ENCODE measurements around the gene ZNF296.

ZNF296 gene

GRCh38 chr19:45079911-45080370 is 3.7 kb upstream of the ZNF296 start:
- DNase-seq: no peak

GRCh38 chr19:45079063-45079910 is 3.0 kb upstream of the ZNF296 start, which contains the start of gene GEMIN7:
Gene GEMIN7, plus strand, starts transcription at chr19:45079260. Its CDS starts 10,855 bp downstream, at chr19:45090115.
- DNase-seq: peak; percentile 79

DNA sequence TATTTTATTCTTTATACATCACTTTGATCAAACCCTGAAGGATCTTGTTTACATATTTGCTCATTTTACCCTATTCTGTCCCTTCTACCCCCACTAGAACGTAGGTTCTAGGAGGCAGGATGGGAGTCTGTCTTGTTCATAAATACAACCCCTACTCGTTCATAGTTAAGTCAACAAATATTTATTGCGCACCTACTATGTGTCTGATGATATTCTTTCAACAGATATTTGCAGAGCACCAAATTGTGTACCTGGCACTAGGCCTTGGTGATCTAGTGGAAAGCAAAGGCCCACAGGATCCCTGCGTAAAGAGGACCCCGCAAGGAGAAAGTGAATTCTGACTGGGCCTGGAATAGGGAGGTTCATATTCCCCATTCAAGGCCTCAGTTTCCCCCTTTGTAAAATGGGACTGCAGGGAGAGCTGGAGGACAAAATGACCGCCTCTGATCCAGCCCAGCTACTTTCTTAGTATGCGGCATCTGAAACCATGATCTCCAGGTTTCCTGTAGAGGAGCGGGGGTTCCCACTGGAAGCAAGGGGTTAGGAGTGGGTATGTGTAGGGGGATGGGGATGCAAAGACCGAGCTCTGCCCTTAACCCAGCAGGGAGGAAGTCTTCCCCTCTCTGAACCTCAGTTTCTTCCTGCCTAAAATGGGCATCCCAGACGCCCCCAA is 2.2 kb upstream of the ZNF296 start:
- DNase-seq: no peak

- DNase-seq: no peak
Observed at GRCh38 chr19:45076851-45077730, 813 bp upstream of the ZNF296 start.

DNA sequence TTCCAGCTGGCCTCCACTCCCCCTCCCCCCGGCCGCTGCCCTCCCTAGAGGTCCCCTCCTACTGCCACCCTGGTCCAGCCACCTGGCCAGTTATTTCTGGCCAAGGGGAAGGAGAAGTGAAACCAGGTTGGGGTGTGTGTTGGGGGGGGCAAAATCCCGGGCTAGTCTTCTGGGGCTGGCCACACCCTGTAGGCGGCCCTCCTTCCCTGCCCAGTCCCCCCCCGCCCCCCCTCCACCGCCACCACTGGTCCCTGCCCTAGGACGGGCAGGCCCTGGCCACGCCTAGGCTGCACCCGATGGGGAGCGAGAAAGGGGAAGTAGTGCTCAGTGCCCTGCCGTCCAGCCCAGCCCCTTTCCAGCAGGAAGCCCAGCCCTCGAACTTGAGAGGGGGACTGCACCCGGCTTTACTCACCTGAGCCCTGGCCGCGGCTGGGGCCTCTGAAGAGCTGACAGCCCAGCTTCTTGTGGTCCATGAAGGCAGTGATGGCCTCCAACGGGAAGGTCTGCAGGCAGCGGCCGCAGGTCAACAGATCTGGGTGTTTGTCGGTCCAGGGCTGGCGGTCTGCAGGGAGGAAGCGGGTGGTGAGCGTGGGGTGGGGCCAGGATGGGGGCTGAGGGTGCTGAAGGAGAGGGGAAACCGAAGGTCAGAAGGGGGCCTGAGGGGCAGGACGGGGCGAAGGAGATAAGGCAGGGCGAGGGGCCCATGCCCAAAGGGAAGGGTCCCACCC is 813 bp downstream of the ZNF296 start:
- DNase-seq: peak; percentile 18

GRCh38 chr19:45074744-45075300 is 1.5 kb downstream of the ZNF296 start:
- no peak for DNase-seq

- DNase-seq: no peak
Observed at GRCh38 chr19:45071969-45072790, 4.1 kb downstream of the ZNF296 start.

DNA sequence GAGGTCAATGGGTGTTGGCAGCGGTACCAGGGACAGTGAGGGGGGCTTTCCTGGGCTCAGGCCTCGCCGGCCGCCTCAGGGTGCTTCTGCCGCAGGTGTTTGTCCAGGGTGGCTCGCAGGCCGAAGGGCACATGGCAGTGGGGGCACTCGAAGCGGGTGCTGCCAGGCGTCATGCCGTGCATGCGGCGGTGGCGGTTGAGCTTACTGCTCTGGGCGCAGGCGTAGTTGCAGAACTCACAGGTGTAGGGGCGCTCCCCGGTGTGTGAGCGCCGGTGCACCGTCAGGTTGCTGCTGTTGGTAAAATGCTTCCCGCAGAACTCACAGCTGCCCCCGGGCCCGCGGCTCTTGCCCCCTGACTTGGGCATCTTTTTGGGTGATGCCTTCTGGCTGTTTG is 4.7 kb downstream of the ZNF296 start:
- DNase-seq: no peak

- no peak for DNase-seq
Observed at GRCh38 chr19:45070861-45071544, 5.3 kb downstream of the ZNF296 start.

DNA sequence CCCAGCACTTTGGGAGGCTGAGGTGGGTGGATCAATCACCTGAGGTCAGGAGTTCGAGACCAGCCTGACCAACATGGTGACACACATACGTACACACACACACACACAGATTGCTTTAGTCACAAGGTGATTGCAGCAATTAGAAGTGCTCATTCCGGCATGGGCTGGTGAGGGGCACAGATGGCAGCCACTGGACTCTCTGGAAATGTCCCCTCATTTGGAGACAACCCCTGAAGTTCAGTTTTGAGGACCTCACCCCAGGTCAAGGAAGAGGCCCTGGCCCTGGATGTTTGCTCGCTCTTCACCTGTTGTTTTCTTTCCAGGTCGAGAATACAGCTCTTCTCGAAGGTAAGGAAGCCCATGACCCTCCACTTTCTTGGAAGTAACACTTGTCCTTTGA is 6.1 kb downstream of the ZNF296 start:
- no peak for DNase-seq

GRCh38 chr19:45069056-45069455 is 7.2 kb downstream of the ZNF296 start:
- DNase-seq: no peak

GRCh38 chr19:45068041-45068440 is 8.2 kb downstream of the ZNF296 start:
- no peak for DNase-seq

DNA sequence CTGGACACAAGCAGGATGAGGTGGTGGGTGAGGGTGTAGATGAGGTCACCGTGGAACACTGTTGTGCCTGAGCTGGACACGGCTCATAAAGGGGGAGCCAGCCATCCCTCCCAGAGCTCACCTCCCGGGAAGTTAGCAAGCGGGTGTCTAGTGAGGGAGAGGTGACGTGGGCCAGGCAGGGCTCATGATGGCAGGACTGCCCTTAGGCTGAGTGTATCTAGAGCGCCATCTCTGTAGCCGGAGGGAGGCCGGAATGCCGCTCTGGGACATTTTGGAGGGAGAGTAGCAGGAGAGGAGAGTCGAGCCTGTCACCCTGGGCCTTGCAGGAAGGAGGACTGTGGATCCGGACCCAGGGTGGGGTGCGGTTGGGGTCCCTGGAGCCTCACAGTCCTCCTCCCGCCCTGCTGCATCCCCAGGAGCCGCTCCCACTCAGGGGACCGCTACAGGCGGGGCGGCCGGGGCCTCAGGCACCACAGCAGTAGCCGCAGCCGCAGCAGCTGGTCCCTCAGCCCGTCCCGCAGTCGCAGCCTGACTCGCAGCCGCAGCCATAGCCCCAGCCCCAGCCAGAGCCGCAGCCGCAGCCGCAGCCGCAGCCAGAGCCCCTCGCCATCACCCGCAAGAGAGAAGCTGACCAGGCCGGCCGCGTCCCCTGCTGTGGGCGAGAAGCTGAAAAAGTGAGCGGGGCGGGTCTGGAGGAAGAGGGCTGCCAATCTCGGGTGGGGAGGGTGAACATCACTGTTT is 9.2 kb downstream of the ZNF296 start:
- DNase-seq: no peak

DNA sequence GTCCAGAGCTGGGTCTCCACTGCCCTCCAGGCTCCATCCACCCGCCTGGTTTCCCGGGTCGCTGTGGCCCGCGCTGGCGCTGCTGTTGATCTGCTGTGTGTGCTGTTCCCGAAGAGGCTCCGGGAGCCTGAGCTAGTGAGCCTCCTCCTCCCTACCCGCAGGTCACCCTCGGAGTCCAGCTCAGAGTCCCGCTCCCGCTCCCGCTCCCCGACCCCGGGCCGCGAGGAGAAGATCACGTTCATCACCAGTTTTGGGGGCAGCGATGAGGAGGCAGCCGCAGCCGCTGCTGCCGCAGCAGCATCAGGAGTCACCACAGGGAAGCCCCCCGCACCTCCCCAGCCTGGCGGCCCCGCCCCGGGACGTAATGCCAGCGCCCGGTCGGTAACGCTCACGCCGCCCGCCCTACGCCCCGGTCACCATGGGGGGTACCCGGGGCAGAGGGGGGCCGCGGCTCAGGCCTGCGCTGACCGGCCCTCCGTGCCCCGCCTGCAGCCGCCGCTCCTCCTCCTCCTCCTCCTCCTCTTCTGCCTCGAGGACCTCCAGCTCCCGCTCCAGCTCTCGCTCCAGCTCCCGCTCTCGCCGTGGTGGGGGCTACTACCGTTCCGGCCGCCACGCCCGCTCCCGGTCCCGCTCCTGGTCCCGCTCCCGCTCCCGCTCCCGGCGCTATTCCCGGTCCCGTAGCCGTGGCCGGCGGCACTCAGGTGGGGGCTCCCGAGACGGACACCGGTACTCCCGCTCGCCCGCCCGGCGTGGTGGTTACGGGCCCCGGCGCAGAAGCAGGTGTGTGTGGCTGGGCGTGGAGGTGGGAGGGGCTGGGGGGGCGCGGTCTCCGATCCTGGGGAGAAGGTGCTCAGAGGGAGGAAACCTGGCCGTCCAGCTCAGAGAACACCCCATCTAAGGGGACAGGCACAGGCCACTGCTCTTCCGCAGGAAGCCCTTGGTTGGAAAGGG is 12.2 kb downstream of the ZNF296 start:
- DNase-seq: no peak

DNA sequence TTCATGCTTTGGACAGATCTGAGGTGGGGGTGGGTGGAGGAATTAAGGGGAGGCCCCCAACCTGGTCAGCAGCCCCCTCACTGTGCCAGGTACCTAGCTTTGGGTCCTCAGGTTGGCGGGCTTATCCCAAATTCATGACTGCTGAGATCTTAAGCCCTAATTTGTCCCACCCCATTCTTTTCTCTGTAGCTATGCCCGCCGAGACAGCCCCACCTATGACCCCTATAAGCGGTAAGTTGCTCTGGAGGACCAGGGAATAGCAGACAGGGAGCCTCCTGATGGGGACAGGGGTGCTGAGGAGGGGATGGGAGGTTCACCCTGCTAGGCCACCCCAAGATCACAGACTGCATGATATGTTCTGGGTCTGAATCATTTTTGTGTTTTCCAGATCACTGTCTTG is 14.3 kb downstream of the ZNF296 start:
- no peak for DNase-seq

GRCh38 chr19:45059258-45059965 is 16.9 kb downstream of the ZNF296 start:
- DNase-seq: peak; percentile 71

DNA sequence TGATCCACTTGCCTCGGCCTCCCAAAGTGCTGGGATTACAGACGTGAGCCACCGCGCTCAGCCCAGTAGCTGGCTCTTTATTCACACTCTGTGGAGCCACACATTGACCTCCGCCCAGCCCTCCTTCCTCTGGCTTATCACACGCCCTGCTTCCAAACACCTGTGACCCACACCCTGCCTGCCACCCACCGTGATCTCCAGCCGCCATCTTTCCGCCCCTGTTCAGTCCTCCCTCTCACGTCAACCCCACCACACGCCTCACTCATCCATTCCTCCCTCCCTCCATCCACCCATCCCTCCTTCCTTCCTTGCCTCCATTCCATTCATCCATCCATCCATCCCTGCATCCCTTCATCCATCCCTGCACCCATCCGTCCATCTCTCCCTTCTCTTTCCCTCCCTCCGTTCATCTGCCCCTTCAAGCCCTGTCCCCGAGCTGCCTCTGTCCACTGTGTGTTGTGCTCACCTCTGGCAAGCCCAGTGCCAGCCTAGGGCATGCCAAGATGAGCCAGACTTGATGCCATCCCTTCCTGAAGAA is 17.6 kb downstream of the ZNF296 start:
- DNase-seq: no peak

DNA sequence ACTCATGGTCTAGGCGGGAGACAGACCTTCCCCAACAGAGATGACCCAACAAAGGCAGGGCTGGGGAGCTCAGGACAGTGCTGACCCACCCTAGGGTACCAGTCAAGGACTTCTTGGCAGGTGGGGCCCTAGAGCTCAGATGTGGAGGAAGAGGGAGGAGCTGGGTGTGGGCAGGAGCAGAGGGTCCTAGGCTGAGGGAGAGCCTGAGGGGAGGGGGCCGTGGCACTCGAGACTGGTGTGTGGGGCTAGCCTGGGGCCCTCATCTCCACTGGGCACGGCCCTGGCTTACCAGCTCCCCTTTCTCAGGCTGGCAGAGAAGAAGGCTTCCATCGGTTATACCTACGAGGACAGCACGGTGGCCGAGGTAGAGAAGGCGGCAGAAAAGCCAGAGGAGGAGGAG is 18.8 kb downstream of the ZNF296 start:
- DNase-seq: no peak

Measured in fibroblast of skin of right biceps (primary cell).